ENCODE data around the gene TEKT1. TPM values are rescaled to one million over a fixed set of nuclear protein-coding genes. Genes with fewer than 3 reads are reported as not detected.

The TEKT1 gene
- total RNA-seq, 1 experiment from 2014 or later = not detected

DNA sequence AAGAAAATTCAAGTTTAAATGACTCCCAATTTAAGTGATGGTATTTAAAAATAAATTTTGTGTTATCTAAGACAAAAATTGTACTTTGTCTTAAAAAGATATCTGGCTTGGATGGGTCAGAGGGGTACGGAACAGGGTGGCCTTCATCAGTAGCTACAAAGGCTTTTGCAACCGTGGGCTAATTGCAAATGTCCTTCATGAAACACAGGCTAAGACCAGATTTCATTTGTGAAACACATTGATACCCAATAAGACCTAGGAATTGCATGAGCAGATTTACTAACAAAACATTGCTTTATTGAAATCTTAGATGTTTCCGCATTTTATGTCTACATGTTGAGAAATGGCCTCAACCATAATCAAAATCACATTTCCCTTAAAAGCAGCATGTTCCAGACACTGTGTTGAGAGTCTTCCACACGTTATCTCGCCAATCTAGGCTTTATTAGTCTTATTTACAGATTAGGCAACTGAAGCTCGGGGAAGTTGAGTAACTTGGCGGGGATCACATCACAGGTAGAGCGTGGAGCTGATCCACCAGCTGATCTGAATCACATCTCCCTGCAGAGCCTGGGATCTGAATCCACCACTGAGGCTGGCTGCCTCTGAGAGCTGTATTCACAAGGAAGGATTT, 33.7 kb downstream of the TEKT1 start:
- no peaks in the 10 kb centered on the region for H3K4me1 Mint-ChIP-seq (ENCODE audit: low read depth, unreplicated experiment)
- CTCF ChIA-PET = interaction anchor here (0.7 kb wide), 1 partner anchor 10 kb away, joined by 3 read pairs; no protein-coding TSS in a partner anchor
- no peak for DNase-seq
- no peaks in the 10 kb centered on the region for H3K9me3 Mint-ChIP-seq (ENCODE audit: low read depth, unreplicated experiment)
- intact Hi-C loops (cut with micrococcal nuclease; ENCODE audit: unreplicated experiment) = no loop called here
- no peak overlapping the region for H3K27ac Mint-ChIP-seq (ENCODE audit: unreplicated experiment)
- H3K27me3 Mint-ChIP-seq (ENCODE audit: unreplicated experiment) = peaks cover 7% of the 10 kb centered on the region
- BruUV-seq (replicated peaks) = no TSS peak
- no peak overlapping the region for H3K4me3 Mint-ChIP-seq (ENCODE audit: low read depth, unreplicated experiment)
- H3K36me3 Mint-ChIP-seq (ENCODE audit: insufficient read depth, unreplicated experiment) = no peaks in the 10 kb centered on the region
- TF ChIP-seq, protein P1, sequence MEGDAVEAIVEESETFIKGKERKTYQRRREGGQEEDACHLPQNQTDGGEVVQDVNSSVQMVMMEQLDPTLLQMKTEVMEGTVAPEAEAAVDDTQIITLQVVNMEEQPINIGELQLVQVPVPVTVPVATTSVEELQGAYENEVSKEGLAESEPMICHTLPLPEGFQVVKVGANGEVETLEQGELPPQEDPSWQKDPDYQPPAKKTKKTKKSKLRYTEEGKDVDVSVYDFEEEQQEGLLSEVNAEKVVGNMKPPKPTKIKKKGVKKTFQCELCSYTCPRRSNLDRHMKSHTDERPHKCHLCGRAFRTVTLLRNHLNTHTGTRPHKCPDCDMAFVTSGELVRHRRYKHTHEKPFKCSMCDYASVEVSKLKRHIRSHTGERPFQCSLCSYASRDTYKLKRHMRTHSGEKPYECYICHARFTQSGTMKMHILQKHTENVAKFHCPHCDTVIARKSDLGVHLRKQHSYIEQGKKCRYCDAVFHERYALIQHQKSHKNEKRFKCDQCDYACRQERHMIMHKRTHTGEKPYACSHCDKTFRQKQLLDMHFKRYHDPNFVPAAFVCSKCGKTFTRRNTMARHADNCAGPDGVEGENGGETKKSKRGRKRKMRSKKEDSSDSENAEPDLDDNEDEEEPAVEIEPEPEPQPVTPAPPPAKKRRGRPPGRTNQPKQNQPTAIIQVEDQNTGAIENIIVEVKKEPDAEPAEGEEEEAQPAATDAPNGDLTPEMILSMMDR (IDR thresholded peaks at IDR 0.05; ENCODE audit: unreplicated experiment) = no peak

DNA sequence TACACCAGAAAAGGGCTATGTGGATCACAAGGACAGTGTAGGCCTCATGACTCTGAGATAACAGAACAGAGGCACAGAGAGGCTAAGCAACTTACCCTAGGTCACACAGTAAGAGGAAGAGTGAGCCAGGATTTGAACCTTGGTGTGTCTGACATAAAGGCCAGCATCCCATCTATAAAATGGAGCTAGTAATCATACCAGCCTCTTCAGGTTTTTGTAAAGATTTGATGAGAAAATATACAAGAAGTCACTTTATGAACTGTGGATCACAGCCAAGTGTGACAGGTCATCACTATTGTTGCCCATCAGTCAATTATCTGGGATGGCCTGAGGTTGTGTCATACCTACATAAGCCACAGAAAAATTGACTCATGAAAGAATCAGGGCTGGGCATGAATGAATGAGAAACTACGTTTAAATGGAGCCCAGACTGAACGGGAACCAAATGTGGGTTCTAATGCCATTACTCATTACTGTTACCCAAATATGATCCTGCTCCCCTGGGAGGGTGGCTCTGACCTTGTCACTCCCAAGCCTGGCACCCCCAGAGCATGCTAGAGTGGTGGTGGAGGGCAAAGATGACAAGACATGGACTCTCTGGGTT, 34.5 kb downstream of the TEKT1 start:
- TF ChIP-seq, protein P1 (IDR thresholded peaks at IDR 0.05; ENCODE audit: unreplicated experiment) = no peak
- H3K4me1 Mint-ChIP-seq (ENCODE audit: low read depth, unreplicated experiment) = no peaks in the 10 kb centered on the region
- H3K36me3 Mint-ChIP-seq (ENCODE audit: insufficient read depth, unreplicated experiment) = no peaks in the 10 kb centered on the region
- peaks cover 15% of the 10 kb centered on the region for H3K27me3 Mint-ChIP-seq (ENCODE audit: unreplicated experiment)
- H3K27ac Mint-ChIP-seq (ENCODE audit: unreplicated experiment) = no peak overlapping the region
- DNase-seq = no peak
- no peaks in the 10 kb centered on the region for H3K9me3 Mint-ChIP-seq (ENCODE audit: low read depth, unreplicated experiment)
- intact Hi-C loops (cut with micrococcal nuclease; ENCODE audit: unreplicated experiment) = no loop called here
- H3K4me3 Mint-ChIP-seq (ENCODE audit: low read depth, unreplicated experiment) = no peak overlapping the region
- CTCF ChIA-PET = interaction anchor here (0.6 kb wide), 1 partner anchor 17 kb away, joined by 5 read pairs; no protein-coding TSS in a partner anchor
- BruUV-seq (replicated peaks) = no TSS peak

DNA sequence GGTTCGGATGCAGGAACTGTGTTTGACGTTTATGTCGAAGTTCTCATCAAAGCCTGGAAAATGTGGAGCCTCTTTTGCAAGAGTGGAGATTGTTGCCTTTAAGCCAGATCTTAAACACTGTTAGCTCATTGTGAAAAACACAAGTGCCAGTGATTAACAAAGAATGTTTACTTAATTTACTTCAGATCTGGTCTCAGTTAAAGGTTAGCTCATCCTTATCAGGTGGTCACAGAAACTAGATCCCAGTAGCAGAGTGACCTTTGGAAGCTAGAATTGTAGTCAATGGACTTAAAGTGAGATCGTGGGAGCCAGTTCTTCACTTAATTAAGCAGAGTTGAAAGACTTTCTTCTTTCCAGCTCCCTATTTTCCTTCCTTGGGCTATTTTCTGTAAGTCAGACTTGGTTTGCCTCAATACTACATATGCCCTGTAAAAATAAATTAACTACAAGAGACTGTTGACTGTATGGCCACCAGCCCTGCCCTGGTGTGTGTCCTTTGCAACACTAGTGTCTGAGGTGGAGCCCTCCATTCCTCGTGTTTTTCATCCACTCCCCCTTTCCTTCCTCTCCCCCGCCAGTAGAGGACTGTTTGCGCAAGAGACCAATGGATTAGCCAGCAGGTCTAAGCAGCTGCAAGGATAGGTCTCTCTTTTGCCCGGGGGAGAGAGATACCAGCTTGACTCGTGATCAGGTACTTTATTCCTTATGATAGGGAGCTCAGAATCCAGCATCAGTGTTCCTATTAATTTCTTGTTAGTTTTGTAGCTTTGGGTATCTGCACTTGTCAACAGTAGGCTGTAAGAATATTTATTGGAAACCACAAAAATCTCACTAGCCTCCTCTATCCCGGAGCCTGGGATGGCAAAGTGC, 35.3 kb downstream of the TEKT1 start:
- no peak for DNase-seq
- CTCF ChIA-PET = interaction anchor here (0.6 kb wide), 1 partner anchor 18 kb away, joined by 5 read pairs; no protein-coding TSS in a partner anchor
- no peaks in the 10 kb centered on the region for H3K9me3 Mint-ChIP-seq (ENCODE audit: low read depth, unreplicated experiment)
- H3K4me1 Mint-ChIP-seq (ENCODE audit: low read depth, unreplicated experiment) = no peaks in the 10 kb centered on the region
- intact Hi-C loops (cut with micrococcal nuclease; ENCODE audit: unreplicated experiment) = no loop called here
- peaks cover 20% of the 10 kb centered on the region for H3K27me3 Mint-ChIP-seq (ENCODE audit: unreplicated experiment)
- H3K27ac Mint-ChIP-seq (ENCODE audit: unreplicated experiment) = no peak overlapping the region
- no TSS peak for BruUV-seq (replicated peaks)
- H3K4me3 Mint-ChIP-seq (ENCODE audit: low read depth, unreplicated experiment) = no peak overlapping the region
- TF ChIP-seq, protein P1 (IDR thresholded peaks at IDR 0.05; ENCODE audit: unreplicated experiment) = no peak
- no peaks in the 10 kb centered on the region for H3K36me3 Mint-ChIP-seq (ENCODE audit: insufficient read depth, unreplicated experiment)

DNA sequence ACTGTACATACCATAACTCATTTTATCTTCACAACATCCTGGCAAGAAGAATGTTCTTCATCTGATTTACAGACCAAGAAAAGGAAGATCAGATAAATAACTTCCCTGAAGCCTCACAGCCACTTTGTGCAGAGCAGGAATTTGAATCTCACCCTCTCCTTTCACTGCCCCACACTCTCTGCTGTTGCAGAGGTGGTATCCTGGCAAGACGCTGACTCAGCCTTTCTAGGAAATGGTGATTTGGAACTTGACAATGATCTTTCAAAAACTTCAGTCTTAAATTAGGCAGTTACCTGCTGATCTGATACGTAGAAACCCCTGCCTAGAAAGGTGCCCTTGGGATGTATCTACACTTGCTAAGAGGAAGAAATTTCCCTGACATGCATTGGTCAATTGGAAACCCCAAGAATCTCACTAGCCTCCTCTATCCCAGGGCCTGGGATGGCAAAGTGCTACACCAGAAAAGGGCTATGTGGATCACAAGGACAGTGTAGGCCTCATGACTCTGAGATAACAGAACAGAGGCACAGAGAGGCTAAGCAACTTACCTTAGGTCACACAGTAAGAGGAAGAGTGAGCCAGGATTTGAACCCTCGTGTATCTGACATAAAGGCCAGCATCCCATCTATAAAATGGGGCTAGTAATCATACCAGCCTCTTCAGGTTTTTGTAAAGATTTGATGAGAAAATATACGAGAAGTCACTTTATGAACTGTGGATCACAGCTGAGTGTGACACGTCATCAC, 37.6 kb downstream of the TEKT1 start:
- H3K4me3 Mint-ChIP-seq (ENCODE audit: low read depth, unreplicated experiment) = no peak overlapping the region
- no TSS peak for BruUV-seq (replicated peaks)
- H3K9me3 Mint-ChIP-seq (ENCODE audit: low read depth, unreplicated experiment) = no peaks in the 10 kb centered on the region
- CTCF ChIA-PET = no interaction called here
- peaks cover 33% of the 10 kb centered on the region for H3K27me3 Mint-ChIP-seq (ENCODE audit: unreplicated experiment)
- DNase-seq = no peak
- TF ChIP-seq, protein P1 (IDR thresholded peaks at IDR 0.05; ENCODE audit: unreplicated experiment) = no peak
- no peak overlapping the region for H3K27ac Mint-ChIP-seq (ENCODE audit: unreplicated experiment)
- no peaks in the 10 kb centered on the region for H3K36me3 Mint-ChIP-seq (ENCODE audit: insufficient read depth, unreplicated experiment)
- H3K4me1 Mint-ChIP-seq (ENCODE audit: low read depth, unreplicated experiment) = no peaks in the 10 kb centered on the region
- intact Hi-C loops (cut with micrococcal nuclease; ENCODE audit: unreplicated experiment) = no loop called here
